HTERT RPE-1 (cell line): ENCODE measurements around the gene ATP9A.

Experiments
- in situ Hi-C: fragments of 300-500 bp; cut with MboI; formaldehyde crosslinking; loops from 4 replicates; pipeline ENCODE4 v1.14.3; 2020; ENCODE audit warnings: low sequenced_read_pairs

Gene ATP9A

DNA sequence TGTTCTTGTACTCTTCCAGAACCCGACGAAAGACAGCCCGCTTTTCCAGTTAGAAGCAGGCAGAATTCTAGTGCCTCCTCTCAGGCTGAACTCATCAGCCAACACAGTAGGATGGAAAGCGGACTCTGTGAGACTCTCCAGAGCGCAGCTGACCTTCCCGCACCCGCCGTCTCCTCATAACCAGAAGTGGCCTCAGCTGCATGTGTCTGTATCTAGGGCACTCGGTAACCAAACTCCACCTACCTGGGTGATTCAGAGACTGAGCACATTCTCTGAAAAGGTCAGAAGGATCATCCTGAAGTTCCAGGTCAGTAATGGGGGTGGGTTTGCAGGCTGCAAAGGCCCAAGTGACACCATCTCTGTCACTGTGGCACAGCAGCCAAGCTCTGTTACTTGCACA lies 158.9 kb downstream of the ATP9A start:
- in situ Hi-C loops: no loop called here

DNA sequence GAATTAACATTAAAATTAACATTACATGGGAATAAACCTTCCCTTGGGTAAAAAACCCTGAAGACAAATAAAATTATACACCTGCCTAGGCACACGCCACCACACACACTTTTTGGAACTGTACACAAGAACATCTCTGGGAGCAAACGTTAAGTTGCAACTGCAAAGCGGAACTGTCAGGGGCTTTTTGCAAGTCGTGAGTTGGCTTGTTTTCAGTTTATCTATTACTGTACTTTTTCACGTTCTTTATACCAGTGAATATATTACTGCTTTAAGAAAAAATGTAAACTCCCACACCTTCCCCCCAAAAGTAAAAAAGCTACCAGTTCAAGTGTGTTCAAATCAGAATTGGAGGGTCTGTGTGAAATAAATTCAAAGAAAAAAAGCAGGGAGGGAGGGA lies 160.1 kb downstream of the ATP9A start:
- in situ Hi-C loops: no loop called here

DNA sequence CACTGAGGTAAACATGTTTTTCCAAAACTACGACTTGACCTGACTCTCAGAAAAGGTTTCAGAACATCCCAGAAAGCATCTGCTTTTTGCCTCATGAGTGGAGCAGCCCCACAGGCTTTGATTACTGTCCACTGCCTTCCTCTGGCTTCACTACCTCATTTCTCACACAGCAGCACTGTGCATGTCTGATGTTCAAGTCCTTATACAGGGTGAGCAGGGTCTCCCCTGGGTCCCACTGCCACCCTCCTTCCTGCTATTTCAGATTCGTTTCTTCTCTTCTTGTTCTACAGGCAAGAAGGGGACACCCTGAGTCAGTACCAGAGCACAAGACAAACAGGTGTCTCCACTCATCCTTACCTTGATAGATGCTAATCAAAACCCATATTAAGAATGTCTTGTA lies 161.0 kb downstream of the ATP9A start:
- in situ Hi-C loops: no loop called here

DNA sequence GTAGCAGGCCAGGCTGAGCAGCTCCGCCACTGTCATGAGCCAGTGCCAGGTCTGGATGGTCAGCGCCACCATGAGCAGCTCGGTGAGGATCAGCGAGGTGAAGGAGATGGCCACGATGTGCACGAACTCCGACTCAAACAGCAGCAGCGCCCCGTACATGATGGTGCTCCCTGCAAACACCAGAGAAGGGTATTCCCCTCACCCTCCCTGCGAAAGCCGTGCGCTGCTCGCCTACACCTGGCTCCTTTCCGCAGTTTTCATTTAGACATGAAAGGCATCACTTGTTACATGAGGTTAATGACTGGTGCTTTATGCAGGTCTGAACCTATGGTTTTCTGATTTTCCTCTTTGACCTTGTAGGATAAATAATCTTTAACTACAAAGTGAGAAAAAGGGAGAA lies 163.3 kb downstream of the ATP9A start:
- in situ Hi-C loops: no loop called here

DNA sequence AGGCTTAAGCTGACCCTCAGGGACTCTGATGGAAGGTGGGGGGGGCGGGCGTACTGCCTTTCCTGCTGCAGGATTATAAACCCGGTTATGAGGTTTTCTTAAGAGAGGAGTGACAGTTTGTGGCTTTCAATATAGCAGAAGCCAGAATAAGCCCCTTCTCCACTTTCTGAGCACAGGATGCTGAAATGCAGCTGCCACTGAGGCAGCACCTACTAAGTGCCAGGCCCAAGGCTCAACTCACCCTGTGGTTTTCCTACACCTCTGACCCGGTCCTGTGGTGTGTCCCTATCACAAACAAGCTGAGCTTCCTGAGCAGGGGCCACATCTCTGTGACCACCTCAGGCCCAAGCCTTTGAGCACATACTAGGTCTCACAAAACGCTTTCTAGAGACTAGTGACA lies 166.1 kb downstream of the ATP9A start:
- in situ Hi-C loops: no loop called here

DNA sequence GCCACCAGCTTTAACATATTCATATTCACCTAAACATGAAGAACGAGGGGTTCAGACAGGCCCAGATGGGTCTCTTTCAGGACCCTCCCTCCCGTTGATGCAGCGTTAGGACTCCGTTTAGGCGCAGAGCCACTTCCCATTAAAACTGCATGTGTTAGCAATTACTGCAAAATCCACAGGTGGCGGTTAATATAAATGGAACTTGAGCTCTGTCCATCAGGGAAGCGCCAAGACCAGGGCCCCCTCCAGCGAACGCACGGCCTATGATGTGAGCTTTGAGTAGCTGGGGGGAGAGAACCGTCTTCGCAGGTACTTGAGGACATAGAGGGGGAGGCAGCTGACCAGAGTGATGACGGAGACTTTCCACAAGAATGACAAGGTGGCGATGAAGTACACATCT lies 167.2 kb downstream of the ATP9A start:
- in situ Hi-C loops: no loop called here

DNA sequence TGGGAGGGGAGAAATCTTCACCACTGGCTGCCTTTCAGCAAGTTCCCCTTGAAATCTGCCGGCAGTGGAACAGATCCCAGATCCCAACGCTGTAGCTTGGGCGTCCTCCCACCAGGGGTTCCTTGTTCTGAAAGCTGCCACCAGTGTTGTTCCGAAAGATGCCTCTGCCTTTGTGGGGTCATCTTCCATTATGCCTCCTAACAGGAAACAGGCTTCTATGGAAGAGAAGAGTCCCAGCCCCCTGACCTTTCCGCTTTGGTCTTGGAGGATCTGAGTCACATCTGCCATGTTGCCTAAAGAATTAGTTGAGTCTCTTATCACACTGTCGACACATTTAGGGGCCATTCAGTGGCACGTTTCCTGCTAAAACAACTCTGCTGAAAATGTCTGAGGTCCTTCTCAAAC lies 168.2 kb downstream of the ATP9A start:
- in situ Hi-C loops: no loop called here

DNA sequence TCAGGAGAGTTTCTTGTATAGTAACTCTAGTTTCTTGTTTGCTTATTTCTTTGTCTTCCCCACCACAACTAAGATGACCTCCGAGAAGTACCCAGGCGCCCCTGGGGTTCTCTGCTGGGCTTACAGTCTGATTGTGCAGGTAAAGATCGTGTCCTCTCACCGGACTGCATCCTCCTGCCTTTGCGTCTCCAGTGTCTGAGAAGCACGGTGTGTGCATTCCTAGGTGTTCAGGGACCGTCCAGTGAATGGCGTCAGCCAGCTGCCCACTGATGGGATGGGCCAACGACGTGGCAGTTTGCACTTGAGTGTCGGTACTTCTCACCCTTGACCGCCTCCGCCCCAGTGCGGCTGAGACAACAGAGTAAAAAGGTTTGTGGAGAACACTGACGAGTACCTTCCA lies 169.6 kb downstream of the ATP9A start:
- in situ Hi-C loops: loop anchor here (25.0 kb wide), 1 partner anchor 211 kb away; no protein-coding TSS in a partner anchor

DNA sequence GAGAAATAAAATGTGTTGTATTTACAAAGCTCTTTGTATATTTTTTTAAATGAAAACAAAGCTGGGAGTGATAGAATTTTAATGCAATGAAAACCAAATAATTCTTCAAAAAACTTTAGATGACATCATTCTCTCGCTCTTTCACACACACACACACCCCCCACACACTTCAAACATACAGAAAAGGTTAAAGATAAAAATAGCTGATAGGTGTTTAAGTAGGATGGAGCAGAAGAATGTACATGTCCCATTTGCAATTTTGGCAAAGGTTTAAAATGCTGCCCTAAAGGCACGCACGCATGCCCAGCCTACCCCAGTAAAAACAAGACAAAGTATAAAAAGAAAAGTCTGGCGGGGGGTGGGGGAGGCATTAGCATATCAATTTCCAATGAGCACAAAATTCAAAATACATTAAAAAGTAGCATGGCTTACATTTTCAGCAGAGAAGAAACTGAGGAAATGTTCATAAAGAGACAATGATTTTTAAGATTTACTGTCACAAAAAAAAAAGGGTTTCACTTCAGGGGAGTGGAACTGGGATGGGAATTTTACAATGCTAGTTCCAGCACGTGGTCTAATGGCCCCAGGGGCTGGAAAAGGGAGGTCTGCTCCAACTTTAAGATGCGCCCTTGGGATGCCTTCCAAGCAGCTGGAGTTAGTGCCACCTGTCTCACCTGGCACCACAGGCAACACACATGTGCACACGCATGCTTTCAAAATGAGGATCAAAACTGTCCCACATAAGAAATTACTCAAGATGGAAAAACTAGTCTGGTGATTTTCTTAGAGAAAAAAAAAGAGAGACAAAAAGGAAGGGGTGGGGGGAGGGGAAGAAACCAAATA lies 170.6 kb downstream of the ATP9A start:
- in situ Hi-C loops: loop anchor here (25.0 kb wide), 1 partner anchor 210 kb away; no protein-coding TSS in a partner anchor

DNA sequence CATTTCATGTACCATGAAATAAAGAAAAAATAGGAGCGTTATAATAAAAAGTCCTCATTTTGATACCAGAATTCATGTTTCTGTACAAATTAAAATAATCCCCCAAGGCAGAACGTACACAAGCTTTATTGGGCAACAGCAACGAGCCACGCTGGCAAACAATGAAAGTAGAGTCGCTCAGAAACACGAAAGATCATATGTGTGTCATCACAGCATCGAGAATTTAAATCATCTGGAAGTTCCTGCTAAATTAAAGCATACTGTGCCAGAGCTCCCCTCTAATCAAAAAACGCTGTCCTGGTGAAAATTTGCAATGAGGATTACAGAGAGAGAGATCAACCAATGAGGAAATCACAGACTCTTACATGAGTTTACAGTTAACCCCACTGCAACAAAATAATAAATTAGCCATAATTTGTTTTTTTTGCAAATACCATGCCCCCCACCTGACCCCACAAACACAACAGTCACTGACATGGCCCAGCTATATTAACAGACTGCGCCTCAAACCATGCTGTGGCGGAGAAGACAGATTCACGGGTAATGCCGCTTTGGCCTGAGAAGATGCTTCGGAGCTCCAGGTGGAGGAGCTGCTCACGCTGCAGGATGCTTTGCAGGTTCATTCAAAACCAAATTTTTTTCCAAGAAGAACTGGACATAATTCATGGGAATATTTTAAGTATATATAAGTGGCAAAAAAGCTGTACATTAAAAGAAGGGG lies 171.4 kb downstream of the ATP9A start:
- in situ Hi-C loops: loop anchor here (25.0 kb wide), 1 partner anchor 210 kb away; no protein-coding TSS in a partner anchor

DNA sequence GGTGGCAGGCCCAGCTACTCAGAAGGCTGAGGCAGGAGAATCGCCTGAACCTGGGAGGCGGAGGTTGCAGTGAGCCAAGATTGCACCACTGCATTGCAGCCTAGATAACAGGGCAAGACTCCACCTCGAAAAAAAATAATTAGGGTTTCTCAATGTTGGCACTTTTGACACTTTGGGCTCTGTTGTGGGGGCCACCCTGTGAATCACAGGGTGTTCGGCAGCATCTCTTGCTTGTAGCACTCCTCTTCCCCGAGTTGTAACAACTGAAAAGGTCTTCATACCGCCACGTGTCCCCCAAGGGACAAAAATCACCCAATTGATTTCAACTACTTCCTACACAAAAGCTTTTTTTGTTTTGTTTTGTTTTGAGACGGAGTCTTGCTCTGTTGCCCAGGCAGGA lies 172.4 kb downstream of the ATP9A start:
- in situ Hi-C loops: loop anchor here (25.0 kb wide), 1 partner anchor 208 kb away; no protein-coding TSS in a partner anchor

DNA sequence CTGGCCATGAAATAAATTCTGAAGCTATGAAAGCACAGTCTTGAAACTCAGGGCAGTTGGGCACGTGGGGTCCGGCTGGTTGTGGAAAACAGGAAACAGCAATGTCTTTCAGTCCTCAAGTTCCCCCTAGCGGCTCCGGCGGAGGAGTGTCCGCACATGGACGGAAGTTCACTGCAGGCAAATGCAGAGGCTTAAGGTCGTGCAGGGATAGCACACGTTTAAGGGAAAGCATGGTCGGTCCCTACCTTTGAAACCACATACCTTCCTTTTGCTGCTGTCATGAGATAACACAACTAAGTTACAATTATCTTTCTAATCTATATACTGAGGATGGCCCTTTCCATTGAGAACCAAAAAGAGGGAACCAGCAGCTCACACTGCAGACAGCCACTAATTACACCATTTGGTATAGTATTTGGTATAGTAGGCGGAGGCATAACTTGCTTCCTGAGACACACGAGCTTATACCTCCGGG lies 173.1 kb downstream of the ATP9A start:
- in situ Hi-C loops: loop anchor here (25.0 kb wide), 1 partner anchor 208 kb away; no protein-coding TSS in a partner anchor

DNA sequence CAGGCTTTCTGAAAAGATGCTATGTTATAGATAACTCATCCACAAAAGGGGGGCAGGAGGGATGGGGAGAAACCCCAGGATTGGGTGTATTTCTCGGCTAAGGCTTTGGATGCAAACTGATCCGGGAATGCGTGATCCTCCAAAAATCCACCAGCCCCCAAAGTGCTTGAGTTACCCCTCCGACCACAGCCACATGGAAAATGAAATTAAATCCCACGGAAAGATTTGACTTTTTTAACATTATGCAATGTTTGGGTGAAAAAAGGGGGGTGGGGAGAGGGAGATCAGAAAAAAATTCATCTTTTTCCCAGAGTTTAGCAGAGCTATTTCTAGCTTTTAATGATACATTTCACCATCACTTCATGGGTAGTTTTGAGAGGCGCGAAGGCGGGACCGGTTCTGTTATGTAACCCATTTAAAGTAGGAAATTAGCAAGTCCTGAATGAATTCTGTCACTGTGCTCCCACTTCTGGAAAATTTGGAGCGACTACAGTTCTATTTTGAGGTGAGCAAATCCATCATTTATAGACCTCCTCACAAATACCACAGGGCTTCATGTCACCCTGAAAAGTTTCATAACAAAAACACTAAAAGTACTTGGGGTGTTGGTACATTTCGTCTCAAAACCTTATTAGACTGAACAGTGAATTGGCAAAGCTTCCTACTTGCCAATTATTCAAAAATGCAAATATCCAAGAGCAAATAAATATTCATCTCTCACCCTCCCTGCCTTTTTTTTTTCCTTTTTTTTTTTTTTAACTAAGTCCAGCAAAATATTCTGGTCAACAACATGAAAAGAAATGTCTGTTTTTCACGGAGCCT lies 173.7 kb downstream of the ATP9A start:
- in situ Hi-C loops: loop anchor here (25.0 kb wide), 1 partner anchor 207 kb away; no protein-coding TSS in a partner anchor

DNA sequence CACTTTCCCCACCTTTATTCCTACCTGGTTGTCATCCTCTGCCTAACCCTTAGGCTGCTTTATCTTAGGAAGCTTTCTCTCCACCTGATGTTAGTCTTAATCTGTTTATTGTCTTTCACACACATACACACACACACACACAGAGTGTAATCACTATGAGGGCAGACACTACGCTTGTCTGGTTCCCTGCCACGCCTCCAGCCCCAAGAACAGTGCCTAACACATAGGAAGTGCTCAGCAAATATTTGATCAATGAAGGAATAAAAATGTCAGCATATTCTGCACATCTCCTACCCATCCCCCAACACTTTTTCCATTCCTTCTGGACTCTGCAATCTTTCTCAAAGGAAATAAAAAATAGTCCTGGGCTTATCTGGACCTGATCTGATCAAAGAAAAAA lies 174.6 kb downstream of the ATP9A start:
- in situ Hi-C loops: loop anchor here (25.0 kb wide), 1 partner anchor 206 kb away; no protein-coding TSS in a partner anchor

DNA sequence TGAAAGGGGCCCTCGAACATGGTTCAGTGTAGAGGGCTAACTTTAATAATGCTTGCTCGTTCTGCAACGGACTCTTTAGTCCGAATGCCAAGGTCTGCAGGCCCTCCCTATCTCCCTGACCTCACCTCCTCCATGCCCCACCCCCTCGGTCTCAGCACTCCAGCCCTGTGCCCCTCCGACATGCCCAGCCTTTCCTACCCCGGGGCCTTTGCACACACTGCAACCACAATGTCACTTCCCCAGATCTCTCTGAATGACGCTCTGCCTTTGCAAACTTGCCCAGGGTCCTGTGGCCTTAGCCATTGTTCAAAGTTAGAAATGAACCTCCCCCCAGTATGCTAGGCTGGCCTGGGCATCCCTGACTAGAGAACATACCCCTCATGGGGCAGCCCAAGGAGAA lies 175.6 kb downstream of the ATP9A start:
- in situ Hi-C loops: loop anchor here (25.0 kb wide), 1 partner anchor 205 kb away; no protein-coding TSS in a partner anchor

DNA sequence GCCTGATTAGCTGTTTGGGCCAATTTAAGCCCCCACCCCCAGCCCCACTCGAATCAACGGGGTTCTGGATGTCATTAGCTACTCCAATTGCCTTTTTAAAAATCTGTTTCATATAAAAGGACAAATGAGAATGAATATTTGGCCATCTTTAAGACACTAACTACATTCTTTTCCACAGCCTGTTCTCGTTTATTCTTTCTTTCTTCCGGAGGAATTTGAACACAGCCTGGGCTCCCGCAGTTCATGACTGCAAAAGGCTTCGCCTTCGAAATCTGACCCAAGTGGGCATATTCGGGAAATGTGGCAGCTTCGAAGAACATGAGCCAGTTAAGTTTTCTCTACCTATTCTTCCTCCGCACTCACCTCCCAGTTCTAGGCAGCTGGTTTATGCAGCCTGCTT lies 176.3 kb downstream of the ATP9A start:
- in situ Hi-C loops: loop anchor here (25.0 kb wide), 1 partner anchor 205 kb away; no protein-coding TSS in a partner anchor

DNA sequence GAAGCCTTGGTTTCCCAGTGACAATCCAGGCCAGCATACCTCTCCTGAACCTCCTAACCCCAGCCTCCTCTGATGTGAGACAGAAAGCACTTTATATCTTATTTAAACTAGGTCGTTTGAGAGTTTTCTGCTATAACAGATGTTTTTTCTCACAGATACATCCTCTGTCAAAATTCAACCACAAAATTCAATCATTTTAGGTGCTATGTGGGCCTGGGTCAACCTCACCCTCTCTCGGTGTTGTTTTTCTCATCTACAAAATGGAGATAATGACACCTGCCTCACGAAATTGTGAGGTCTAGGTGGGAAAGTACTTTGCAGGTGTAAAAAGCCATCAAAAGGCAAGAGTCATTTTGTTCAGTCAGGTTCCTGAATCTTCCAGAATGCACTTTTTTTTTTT lies 179.4 kb downstream of the ATP9A start:
- in situ Hi-C loops: loop anchor here (25.0 kb wide), 1 partner anchor 201 kb away; no protein-coding TSS in a partner anchor

DNA sequence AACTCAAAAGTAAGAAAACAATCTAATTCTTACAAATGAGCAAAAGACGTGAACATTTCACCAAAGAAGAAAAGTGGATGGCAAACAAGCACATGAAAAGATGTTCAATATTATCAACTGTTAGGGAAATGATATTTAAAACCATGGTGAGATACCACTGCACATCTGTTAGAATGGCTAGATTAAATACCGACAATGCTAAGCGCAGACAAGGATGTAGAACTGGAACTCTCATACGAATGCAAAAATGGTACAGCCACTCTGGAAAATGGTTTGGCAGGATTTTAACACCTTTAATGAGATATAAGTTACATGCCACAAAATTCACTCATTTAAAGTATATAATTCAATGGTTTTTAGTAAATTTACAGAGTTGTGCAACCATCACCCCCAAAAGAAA lies 181.0 kb downstream of the ATP9A start:
- in situ Hi-C loops: loop anchor here (25.0 kb wide), 1 partner anchor 200 kb away; no protein-coding TSS in a partner anchor

DNA sequence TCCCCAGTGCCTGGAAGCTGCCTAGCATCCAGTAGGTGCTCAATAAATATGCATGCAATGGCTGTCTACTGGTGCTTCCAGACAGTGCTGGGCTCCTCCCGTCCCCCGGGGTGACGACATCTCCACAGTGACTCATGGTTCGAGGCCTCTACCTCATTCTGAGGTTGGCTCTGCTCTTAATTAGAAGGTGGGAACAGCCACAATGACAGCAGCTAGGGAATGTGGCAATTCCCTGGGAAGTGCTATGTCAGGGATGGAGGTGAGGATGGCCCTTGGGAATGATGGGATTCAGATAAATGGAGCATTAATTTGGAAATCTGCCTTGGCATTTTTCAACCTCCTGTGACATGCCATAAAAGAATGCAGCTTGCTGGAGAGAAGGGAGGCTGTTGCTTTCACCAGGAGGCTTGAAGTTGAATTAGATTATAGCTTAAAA lies 182.2 kb downstream of the ATP9A start:
- in situ Hi-C loops: loop anchor here (25.0 kb wide), 1 partner anchor 199 kb away; no protein-coding TSS in a partner anchor

DNA sequence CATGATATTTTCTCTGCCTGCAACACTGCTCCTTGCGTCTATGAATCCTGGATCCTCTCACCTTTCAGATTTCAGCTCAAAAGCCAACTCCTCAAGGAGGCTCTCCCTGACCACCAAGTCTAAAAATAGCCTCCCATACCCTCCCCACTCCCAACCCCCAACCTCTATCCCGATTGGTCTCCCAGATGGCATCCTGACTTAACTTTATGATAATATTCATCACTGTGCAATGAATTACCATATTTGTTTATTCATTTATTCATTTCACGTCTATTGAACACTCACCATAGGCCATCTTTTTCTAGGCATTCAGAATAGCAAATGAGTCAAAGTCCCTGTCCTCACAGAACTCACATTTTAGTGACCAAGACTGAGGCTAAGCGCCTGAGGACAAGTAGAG lies 183.0 kb downstream of the ATP9A start:
- in situ Hi-C loops: loop anchor here (25.0 kb wide), 1 partner anchor 198 kb away; no protein-coding TSS in a partner anchor
